Fibroblast of lung (primary cell): Measurements from ENCODE around the gene SLMAP. TPM values are rescaled to one million over a fixed set of nuclear protein-coding genes. Genes with fewer than 3 reads are reported as not detected.
A peak's percentile ranks its signal among the peaks of the same experiment; 100 is the strongest.

Source experiments
- DNase-seq, 2 donors: peaks; one replicate each; pipeline versions ENCODE4 v3.0.0 to v3.0.0-alpha.2; 2010; ENCODE audit warnings: low read depth in 2 of 2
- H2AFZ ChIP-seq: 2 replicates; pipeline ENCODE4 v1.5.1; 2012; ENCODE audit warnings: low read length, control low read depth, inconsistent platforms
- H3K27ac ChIP-seq: 2 replicates; pipeline ENCODE4 v1.5.1; 2011; ENCODE audit warnings: low read length, control low read depth; ENCODE audit not compliant: insufficient read depth
- H3K27me3 ChIP-seq: 2 replicates; pipeline ENCODE4 v1.5.1; 2011; ENCODE audit warnings: mild to moderate bottlenecking, low read length; ENCODE audit not compliant: control insufficient read depth, insufficient read depth
- H3K36me3 ChIP-seq: 2 replicates; pipeline ENCODE4 v1.5.1; 2011; ENCODE audit warnings: low read length; ENCODE audit not compliant: control insufficient read depth, insufficient read depth
- H3K4me1 ChIP-seq: 2 replicates; pipeline ENCODE4 v1.5.1; 2011; ENCODE audit warnings: low read length; ENCODE audit not compliant: control insufficient read depth, insufficient read depth; ENCODE audit errors: extremely low read depth
- H3K4me2 ChIP-seq: 2 replicates; pipeline ENCODE4 v1.5.1; 2011; ENCODE audit warnings: low read length, control low read depth; ENCODE audit not compliant: insufficient read depth; ENCODE audit errors: extremely low read depth
- H3K4me3 ChIP-seq, 4 experiments: fragments of 200-600 bp in 1 of 4; sonication (generic) in 1 of 4; replicated peaks in 1 of 4; 2 replicates each; pipeline ENCODE4 v1.5.1; 2011 to 2016; ENCODE audit warnings: low read length in 4 of 4, low read depth in 3 of 4, mild to moderate bottlenecking in 3 of 4, control low read depth in 2 of 4, inconsistent platforms in 1 of 4, mixed read lengths in 1 of 4; ENCODE audit not compliant: insufficient read depth in 1 of 4; ENCODE audit errors: control extremely low read depth in 1 of 4
- H3K79me2 ChIP-seq: 2 replicates; pipeline ENCODE4 v1.5.1; 2012; ENCODE audit warnings: mild to moderate bottlenecking, low read length, inconsistent platforms; ENCODE audit not compliant: control insufficient read depth, insufficient read depth
- H3K9ac ChIP-seq: 2 replicates; pipeline ENCODE4 v1.5.1; 2011; ENCODE audit warnings: mild to moderate bottlenecking, low read length, control low read depth; ENCODE audit not compliant: insufficient read depth
- H3K9me3 ChIP-seq: 2 replicates; pipeline ENCODE4 v1.5.1; 2012; ENCODE audit warnings: low read depth, low read length; ENCODE audit not compliant: control insufficient read depth, insufficient read depth
- H4K20me1 ChIP-seq: 2 replicates; pipeline ENCODE4 v1.5.1; 2011; ENCODE audit warnings: low read length; ENCODE audit not compliant: control insufficient read depth, insufficient read depth; ENCODE audit errors: extremely low read depth
- CTCF ChIP-seq, 2 donors: IDR thresholded peaks in 1 of 2; conservative IDR thresholded peaks in 1 of 2; 1 replicate in 1 of 2; 2 replicates in 1 of 2; pipeline ENCODE4 v1.5.1; 2011 to 2012; ENCODE audit warnings: low read length in 2 of 2, control low read depth in 1 of 2, inconsistent platforms in 1 of 2, low read depth in 1 of 2, mild to moderate bottlenecking in 1 of 2
- EZH2 ChIP-seq: IDR thresholded peaks from 2 replicates; pipeline ENCODE4 v1.5.1; 2012; ENCODE audit warnings: low read length, control low read depth, mild to moderate bottlenecking; ENCODE audit errors: missing control alignments
- polyA plus RNA-seq, 2 donors: library from polyadenylated mRNA; depleted of rRNA in 1 of 2; stranded (reverse) in 1 of 2; unstranded in 1 of 2; fragments of >200 nt; gene quantifications; 2 replicates each; pipeline ENCODE4 v1.2.1, GENCODE V29; 2011 to 2012; ENCODE audit warnings: missing spikeins in 1 of 2
- total RNA-seq: library from RNA; depleted of rRNA; stranded (reverse); fragments of >200 nt; gene quantifications from 2 replicates; pipeline ENCODE4 v1.2.1, GENCODE V29; 2014

SLMAP gene
- total and polyA plus RNA-seq, 2 donors (not counting 1 experiment from before 2014, with no cell fraction given) = 35.3 to 55.5 TPM

- Histone ChIP-seq H3K79me2 (no peaks in the 10 kb centered on the region), H3K4me2 (no peak overlapping the region)
Measured at GRCh38 chr3:57855943-57856342, 99.8 kb downstream of the SLMAP start.

DNA sequence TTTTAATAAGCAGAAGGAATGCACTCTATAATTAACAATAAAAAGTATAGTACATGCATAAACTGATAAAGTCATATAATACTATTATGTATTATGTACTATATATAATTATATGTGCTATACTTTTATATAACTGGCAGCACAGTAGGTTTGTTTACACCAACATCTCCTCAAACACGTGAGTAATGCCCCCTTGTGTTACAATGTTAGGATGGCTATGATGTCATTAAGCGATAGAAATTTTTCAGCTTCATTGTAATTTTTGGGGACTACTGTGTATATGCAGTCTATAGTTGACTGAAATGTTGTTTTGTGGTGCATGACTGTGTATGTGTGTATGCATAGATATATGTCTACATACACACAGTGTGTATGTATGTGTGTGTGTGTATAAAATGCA is 100.6 kb downstream of the SLMAP start:
- TF ChIP-seq CTCF (conservative IDR thresholded peaks at IDR 0.05 in 1 of 2, IDR thresholded peaks at IDR 0.05 in 1 of 2; ENCODE audit: low read depth in 1 of 2, low read length in 2 of 2) = peak in 1 of 2 donors; percentile 27
- no peak for TF ChIP-seq EZH2
- no peaks in the 10 kb centered on the region for H3K4me1 ChIP-seq
- DNase-seq = peak; percentile 18 to 31

More at GRCh38 chr3:57855943-57856342, 99.8 kb downstream of the SLMAP start:
- Histone ChIP-seq H3K9ac (no peak overlapping the region), H3K27me3 (no peaks in the 10 kb centered on the region), H2AFZ (no peak overlapping the region), H3K9me3 (no peaks in the 10 kb centered on the region), H3K4me1 (no peaks in the 10 kb centered on the region), H3K36me3 (no peaks in the 10 kb centered on the region), H3K27ac (no peak overlapping the region), H4K20me1 (no peaks in the 10 kb centered on the region), H3K4me3 (no peak overlapping the region)
- TF ChIP-seq EZH2 = no peak
- TF ChIP-seq CTCF (conservative IDR thresholded peaks at IDR 0.05 in 1 of 2, IDR thresholded peaks at IDR 0.05 in 1 of 2; ENCODE audit: low read depth in 1 of 2, low read length in 2 of 2) = no peak
- no peak for DNase-seq

GRCh38 chr3:57862894-57863293 is 106.8 kb downstream of the SLMAP start:
- TF ChIP-seq CTCF (conservative IDR thresholded peaks at IDR 0.05 in 1 of 2, IDR thresholded peaks at IDR 0.05 in 1 of 2; ENCODE audit: low read depth in 1 of 2, low read length in 2 of 2) = no peak
- no peak overlapping the region for H3K9ac ChIP-seq
- no peak for DNase-seq
- no peak overlapping the region for H3K27ac ChIP-seq
- H3K79me2 ChIP-seq = no peaks in the 10 kb centered on the region
- no peak overlapping the region for H3K4me2 ChIP-seq
- H3K4me3 ChIP-seq = no peak overlapping the region
- no peaks in the 10 kb centered on the region for H3K9me3 ChIP-seq
- H3K4me1 ChIP-seq = no peaks in the 10 kb centered on the region
- no peaks in the 10 kb centered on the region for H3K36me3 ChIP-seq
- no peaks in the 10 kb centered on the region for H3K27me3 ChIP-seq
- H2AFZ ChIP-seq = no peak overlapping the region
- H4K20me1 ChIP-seq = no peaks in the 10 kb centered on the region

More for the DNA sequence above, 100.6 kb downstream of the SLMAP start:
- H3K4me2 ChIP-seq = no peak overlapping the region
- H3K27ac ChIP-seq = no peak overlapping the region
- H2AFZ ChIP-seq = no peak overlapping the region
- H3K79me2 ChIP-seq = no peaks in the 10 kb centered on the region
- no peaks in the 10 kb centered on the region for H3K27me3 ChIP-seq
- no peaks in the 10 kb centered on the region for H3K9me3 ChIP-seq
- H4K20me1 ChIP-seq = no peaks in the 10 kb centered on the region
- H3K9ac ChIP-seq = no peak overlapping the region
- no peaks in the 10 kb centered on the region for H3K36me3 ChIP-seq
- no peak overlapping the region for H3K4me3 ChIP-seq
